ENCODE measurements around the gene MYO9B.
A peak's percentile ranks its signal among the peaks of the same experiment; 100 is the strongest.

Gene MYO9B

GRCh38 chr19:17060802-17061201, 14.8 kb upstream of the MYO9B start:
- DNase-seq: no peak

- DNase-seq: no peak
Measured at GRCh38 chr19:17061205-17061604, 14.4 kb upstream of the MYO9B start.

- no peak for DNase-seq
Measured at GRCh38 chr19:17061691-17062090, 13.9 kb upstream of the MYO9B start.

DNA sequence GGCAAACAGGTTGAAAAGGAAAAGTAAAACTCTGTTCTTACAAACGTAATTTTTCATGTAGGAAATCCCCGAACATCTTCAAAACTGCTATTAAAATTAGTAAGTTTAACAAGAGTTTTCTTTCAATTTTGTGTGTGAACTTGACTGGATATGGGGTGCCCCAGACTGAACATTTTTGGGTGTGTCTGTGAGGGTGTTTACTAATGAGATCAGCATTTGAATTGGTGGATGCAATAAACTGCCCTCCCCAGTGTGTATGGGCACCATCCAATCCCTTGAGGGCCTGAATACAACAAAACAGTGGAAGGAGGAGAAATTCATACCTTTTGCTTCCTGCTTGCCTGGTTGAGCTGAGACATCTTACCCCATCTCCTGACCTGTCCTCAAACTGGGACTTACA, 12.1 kb upstream of the MYO9B start:
- DNase-seq: no peak

- DNase-seq: no peak
Measured at GRCh38 chr19:17069193-17069592, 6.4 kb upstream of the MYO9B start.

DNA sequence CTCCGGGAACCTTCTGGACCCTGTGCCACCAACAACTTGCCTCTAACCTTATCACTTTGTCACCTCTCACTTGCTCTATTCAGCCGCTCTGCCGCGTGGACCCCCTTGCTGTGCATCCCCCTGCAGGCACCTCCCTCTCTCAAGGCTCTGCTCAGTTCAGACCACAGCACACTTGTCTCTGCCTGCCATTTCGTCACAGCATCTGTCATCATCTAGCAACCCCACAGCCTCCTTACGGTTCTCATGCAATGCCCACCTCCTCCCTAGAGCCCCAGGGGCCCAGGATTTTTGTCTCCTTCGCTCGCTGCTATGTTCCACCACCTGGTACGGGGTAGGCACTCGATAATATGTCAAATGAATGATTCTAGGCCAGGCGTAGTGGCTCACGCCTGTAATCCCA, 5.2 kb upstream of the MYO9B start:
- DNase-seq: no peak

DNA sequence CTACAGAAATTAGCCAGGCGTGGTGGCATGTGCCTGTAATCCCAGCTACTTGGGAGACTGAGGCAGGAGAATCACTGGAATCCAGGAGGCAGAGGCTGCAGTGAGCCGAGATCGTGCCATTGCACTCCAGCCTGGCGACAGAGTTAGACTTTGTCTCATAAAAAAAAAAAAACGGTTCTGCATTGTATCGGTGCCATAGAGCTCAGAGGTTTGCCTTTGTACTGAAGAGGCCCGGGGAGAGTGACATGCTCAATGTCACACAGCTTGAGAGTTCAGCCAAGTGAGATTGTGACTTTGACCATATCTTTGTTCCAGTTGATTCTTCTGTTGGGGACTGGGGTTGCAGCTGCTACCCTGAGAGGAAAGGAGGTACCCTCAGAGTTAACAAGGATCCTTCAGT, 4.7 kb upstream of the MYO9B start:
- no peak for DNase-seq

DNA sequence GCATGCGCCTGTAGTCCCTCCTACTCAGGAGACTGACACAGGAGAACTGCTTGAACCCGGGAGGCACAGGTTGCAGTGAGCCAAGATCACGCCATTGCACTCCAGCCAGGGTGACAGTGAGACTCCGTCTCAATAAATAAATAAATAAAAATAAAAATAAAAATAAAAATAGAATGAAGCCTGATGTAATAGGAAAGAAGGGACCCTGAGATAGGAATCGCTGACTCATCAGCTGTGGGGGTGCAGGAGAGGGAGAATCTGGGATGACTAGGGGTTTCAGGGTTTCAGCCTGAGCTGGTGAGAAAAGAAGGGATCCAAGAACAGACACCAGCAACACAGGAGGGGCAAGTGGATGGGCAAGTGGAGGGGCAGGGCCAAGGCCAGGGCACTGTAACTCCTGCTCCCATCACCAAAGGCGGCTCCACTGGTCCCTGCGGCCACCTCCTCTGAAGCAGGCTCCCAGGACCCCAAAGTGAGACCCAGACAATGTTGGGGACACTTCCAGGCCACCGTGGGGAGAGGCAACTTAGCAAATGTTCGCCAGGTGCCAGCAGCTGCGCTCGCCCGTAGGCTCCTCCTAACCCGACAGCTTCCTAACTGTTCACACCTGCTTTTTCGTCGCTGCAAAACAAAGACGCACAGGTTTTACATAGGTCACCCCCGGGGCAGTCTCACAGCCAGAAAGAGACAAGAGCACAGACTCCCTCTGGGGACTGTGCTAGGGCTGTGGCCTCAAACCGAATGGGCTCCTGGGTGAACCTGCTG, 1.5 kb upstream of the MYO9B start:
- DNase-seq: no peak

DNA sequence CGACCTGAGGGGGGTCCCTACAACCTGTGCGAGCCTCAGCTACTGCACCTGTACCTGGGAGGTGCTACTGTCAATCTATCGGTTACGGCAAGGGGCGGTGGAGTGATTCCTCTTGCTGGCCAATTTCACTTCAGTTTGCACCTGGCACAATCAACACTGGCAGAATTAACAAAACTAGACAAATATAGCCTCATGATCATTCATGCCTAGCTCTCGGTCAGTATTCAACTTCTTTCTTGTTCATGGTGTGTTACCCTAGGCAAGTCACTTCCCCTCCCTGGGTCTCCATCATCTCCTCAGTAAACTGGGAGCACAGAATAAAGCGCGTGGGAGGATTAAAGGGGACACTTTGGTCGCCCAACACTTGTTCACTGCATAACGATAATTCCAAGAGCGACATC, 943 bp upstream of the MYO9B start:
- DNase-seq: no peak

- DNase-seq: peak in 1 of 2 experiments; percentile 50
Measured at GRCh38 chr19:17075864-17076542, 426 bp downstream of the MYO9B start.

GRCh38 chr19:17076543-17076991, 990 bp downstream of the MYO9B start:
- DNase-seq: no peak

DNA sequence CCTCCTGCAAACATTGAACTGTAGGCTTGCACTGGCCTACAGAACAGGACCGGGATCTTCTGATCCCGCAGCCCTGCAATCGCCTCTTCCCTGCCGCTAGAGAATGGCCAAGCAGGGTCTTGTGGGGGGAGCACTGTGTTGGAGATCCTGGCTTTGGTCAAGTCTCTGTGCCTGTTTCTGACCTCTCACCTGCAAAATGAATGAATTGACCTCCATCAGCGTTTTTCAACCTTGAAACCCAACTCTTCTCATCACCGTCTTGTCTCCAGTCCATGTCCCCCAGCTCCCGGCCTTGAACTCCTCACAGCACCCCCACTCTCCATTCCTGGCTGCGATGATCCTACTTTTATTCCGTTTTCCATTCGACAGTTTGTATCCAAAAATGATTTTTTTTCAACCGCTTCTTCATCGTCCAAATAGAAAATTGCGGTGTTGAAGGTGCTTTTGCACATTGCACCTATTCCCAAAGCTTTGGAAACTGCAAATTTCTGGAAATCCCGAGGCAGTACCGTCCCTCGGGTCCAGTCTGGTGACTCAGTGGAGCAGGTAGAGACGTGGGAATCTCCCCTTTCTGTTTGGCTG, 2.0 kb downstream of the MYO9B start:
- no peak for DNase-seq

- DNase-seq: no peak
Measured at GRCh38 chr19:17078036-17078919, 2.7 kb downstream of the MYO9B start.

- DNase-seq: no peak
Measured at GRCh38 chr19:17078920-17079709, 3.5 kb downstream of the MYO9B start.

- peak in 1 of 2 experiments; percentile 28 for DNase-seq
Measured at GRCh38 chr19:17079710-17080439, 4.3 kb downstream of the MYO9B start.

DNA sequence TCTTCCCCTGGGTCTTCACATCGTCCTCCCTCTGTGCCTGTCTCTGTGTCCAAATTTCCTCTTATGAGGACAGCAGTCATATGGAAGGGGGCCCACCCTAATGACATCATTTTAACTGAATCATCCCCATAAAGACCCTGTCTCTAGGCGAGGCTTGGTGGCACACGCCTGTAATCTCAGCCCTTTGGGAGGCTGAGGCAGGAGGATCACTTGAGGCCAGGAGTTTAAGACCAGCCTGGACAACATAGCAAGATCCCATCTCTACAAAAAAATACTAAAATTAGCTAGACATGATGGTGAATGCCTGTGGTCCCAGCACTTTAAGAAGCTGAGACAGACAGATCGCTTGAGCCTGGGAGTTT, 4.8 kb downstream of the MYO9B start:
- DNase-seq: no peak

DNA sequence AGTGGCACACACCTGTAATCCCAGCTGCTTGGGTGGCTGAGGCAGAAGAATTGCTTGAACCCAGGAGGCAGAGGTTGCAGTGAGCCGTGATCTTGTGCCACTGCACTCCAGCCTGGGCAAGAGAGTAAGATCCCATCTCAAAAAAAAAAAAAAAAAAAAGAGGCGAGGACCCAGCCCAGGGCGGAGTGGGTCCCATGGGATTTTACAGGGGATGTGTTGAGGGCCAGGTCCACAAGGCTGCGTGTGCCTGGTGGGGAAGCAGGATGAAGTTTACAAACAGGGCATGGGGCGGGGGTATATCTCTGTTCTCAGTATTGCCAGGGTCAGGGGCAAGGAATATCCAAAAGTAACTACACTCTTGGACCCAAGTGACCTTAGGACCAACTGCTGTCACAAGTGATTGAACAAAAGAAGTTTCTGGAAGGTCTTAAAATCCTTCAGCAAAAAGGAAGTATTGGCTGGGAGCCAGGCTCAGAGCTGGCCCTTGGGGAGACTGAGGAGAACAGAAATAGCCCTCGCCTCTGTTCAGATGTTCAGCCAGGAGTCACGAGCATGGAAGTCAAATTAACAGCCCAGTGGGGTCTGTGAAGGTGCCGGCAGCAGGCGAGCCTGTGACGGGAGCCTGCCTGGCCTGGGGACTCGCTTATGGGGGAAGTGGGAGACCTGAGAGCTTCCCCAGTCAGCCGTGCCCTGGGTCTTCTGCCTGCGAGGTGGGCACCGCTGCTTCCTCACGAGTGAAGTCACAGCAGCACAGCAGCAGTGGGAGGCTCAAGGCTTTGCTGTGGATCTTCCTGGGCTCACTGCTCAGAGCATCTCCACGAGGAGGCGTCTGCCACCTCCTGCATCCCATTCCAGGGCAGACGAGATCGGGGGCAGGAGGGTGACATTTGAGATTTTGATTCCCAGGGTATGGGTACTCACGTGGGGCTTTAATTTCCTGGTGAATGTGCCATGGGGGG, 6.4 kb downstream of the MYO9B start:
- DNase-seq: no peak

DNA sequence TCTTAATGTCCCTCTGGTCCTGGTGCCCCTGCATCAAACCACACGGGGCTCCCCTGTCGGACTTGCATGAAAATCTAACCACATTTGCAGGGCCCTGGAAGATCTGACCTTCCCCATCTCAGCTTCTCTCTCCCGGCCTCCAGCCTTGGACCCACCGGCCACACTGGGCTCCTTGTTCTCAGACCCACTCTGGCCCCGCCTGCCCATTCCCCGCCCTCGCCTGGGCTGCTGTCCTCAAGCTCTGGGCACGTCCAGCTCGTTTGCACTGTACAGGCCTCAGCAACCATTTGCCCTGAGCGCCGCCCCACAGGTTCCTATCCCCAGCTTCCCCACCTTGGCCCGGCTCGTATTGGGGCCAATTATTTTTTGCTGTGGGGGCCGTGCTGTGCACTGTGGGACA, 10.5 kb downstream of the MYO9B start:
- no peak for DNase-seq

GRCh38 chr19:17086834-17087233, 11.3 kb downstream of the MYO9B start:
- DNase-seq: no peak

DNA sequence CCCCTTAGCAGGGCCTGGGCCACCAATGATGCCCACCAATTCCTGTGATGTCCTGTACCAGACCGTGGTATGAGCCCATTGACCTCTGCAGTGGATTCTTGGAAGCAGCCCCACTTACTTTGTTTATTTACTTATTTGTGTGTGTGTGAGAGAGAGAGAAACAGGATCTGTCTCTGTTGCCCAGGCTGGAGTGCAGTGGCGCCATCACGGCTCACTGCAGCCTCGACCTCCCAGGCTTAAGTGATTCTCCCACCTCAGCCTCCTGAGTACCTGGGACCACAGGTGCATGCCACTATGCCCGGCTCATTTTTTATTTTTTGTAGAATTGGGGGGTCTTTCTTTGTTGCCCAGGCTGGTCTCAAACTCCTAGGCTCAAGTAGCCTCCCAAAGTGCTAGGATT, 13.0 kb downstream of the MYO9B start:
- DNase-seq: no peak

Data from NCI-H524 (cell line).